CD4-positive, alpha-beta T cell (primary cell): ENCODE data around the gene CCNL1. TPM values are rescaled to one million over a fixed set of nuclear protein-coding genes. Genes with fewer than 3 reads are reported as not detected.

Experiments
- ATAC-seq: fragments of 200-7000 bp; cut with Tn5 transposase; one replicate; pipeline ENCODE4 v1.10.0; 2022; ENCODE audit warnings: mild to moderate bottlenecking; ENCODE audit not compliant: poor library complexity
- CTCF ChIA-PET: fragments of 350-600 bp; sonication (Branson Sonifier 250); formaldehyde crosslinking; loops from one replicate; lab custom pipeline; 2021; ENCODE audit warnings: antibody characterized with exemption, inconsistent platforms; lab: Charles Lee
- POLR2A ChIA-PET: fragments of 350-600 bp; sonication (Branson Sonifier 250); formaldehyde crosslinking; loops from one replicate; lab custom pipeline; 2021; ENCODE audit warnings: antibody characterized with exemption, inconsistent platforms; lab: Charles Lee
- DNase-seq, 14 experiments: peaks; one replicate each; pipeline ENCODE4 v3.0.0-alpha.2; 2013 to 2020; ENCODE audit warnings: mixed read lengths in 2 of 14
- H3K27ac ChIP-seq, 2 donors: one replicate each; pipeline versions ENCODE4 v1.5.1 to v1.7.0; 2013; ENCODE audit warnings: low read length in 2 of 2, low read depth in 1 of 2, mild to moderate bottlenecking in 1 of 2
- H3K27me3 ChIP-seq, 2 experiments: 1 replicate in 1 of 2; 2 replicates in 1 of 2; pipeline versions ENCODE4 v1.6.1 to v1.7.0; 2013; ENCODE audit warnings: low read length in 2 of 2, control low read depth in 1 of 2, mild to moderate bottlenecking in 1 of 2, moderate library complexity in 1 of 2; ENCODE audit not compliant: insufficient read depth in 2 of 2, control insufficient read depth in 1 of 2
- H3K36me3 ChIP-seq: one replicate; pipeline ENCODE4 v1.6.1; 2013; ENCODE audit warnings: low read length, control low read depth; ENCODE audit not compliant: insufficient read depth
- H3K4me1 ChIP-seq: one replicate; pipeline ENCODE4 v1.6.1; 2013; ENCODE audit warnings: low read length, control low read depth; ENCODE audit not compliant: insufficient read depth
- H3K4me3 ChIP-seq: one replicate; pipeline ENCODE4 v1.5.1; 2013; ENCODE audit warnings: mild to moderate bottlenecking, low read length, moderate library complexity
- H3K9me3 ChIP-seq, 2 experiments: 1 replicate in 1 of 2; 2 replicates in 1 of 2; pipeline versions ENCODE4 v1.6.1 to v1.7.0; 2013; ENCODE audit warnings: low read length in 2 of 2, mild to moderate bottlenecking in 2 of 2, control low read depth in 1 of 2, moderate library complexity in 1 of 2; ENCODE audit not compliant: control insufficient read depth in 1 of 2, insufficient read depth in 1 of 2
- H3K27ac Mint-ChIP-seq: one replicate; pipeline ENCODE4 v1.8.0; 2020; ENCODE audit warnings: mixed read lengths
- H3K27me3 Mint-ChIP-seq: one replicate; pipeline ENCODE4 v1.8.0; 2021; ENCODE audit warnings: mixed read lengths
- H3K36me3 Mint-ChIP-seq: one replicate; pipeline ENCODE4 v1.8.0; 2021; ENCODE audit warnings: low read depth, mixed read lengths
- H3K4me1 Mint-ChIP-seq: one replicate; pipeline ENCODE4 v1.8.0; 2021; ENCODE audit warnings: low read depth, mixed read lengths
- H3K4me3 Mint-ChIP-seq: one replicate; pipeline ENCODE4 v1.8.0; 2020; ENCODE audit warnings: mild to moderate bottlenecking, mixed read lengths
- H3K9me3 Mint-ChIP-seq: one replicate; pipeline ENCODE4 v1.8.0; 2020; ENCODE audit warnings: mixed read lengths
- intact Hi-C, 2 experiments: fragments of 100-400 bp; cut with DNase I in 1 of 2; cut with micrococcal nuclease in 1 of 2; formaldehyde crosslinking; loops; one replicate each; pipeline versions ENCODE4 v1.15.1 to v1.9.0; 2023 to 2025; cut with DNase I, micrococcal nuclease
- total RNA-seq, 174 experiments: library from RNA in 2 of 174; stranded (reverse) in 2 of 174; gene quantifications; one replicate each; pipeline ENCODE4 v1.2.3 and lab custom pipeline; 2021 to 2026
- TF ChIP-seq, protein P1 (sequence below): fragments of 200-600 bp; IDR thresholded peaks from one replicate; pipeline ENCODE4 v1.8.0; 2022; ENCODE audit warnings: antibody characterized with exemption, mild to moderate bottlenecking

CCNL1 gene
- total RNA-seq, 2 experiments from 2014 or later: 1,350 to 1,388 TPM

GRCh38 chr3:157160658-157161424, 894 bp upstream of the CCNL1 start:
- Histone ChIP-seq H3K27ac (peak overlapping the region; percentile 99 to 100), H3K4me1 (peaks cover 22% of the 10 kb centered on the region), H3K9me3 (no peaks in the 10 kb centered on the region), H3K4me3 (peak overlapping the region; percentile 95), H3K36me3 (peaks cover 32% of the 10 kb centered on the region), H3K27me3 (no peaks in the 10 kb centered on the region)
- TF ChIP-seq, protein P1, sequence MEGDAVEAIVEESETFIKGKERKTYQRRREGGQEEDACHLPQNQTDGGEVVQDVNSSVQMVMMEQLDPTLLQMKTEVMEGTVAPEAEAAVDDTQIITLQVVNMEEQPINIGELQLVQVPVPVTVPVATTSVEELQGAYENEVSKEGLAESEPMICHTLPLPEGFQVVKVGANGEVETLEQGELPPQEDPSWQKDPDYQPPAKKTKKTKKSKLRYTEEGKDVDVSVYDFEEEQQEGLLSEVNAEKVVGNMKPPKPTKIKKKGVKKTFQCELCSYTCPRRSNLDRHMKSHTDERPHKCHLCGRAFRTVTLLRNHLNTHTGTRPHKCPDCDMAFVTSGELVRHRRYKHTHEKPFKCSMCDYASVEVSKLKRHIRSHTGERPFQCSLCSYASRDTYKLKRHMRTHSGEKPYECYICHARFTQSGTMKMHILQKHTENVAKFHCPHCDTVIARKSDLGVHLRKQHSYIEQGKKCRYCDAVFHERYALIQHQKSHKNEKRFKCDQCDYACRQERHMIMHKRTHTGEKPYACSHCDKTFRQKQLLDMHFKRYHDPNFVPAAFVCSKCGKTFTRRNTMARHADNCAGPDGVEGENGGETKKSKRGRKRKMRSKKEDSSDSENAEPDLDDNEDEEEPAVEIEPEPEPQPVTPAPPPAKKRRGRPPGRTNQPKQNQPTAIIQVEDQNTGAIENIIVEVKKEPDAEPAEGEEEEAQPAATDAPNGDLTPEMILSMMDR: no peak
- Mint-ChIP-seq H3K9me3 (no peaks in the 10 kb centered on the region), H3K27ac (peak overlapping the region; percentile 100), H3K4me1 (peaks cover 58% of the 10 kb centered on the region), H3K27me3 (no peaks in the 10 kb centered on the region), H3K36me3 (peaks cover 51% of the 10 kb centered on the region), H3K4me3 (peak overlapping the region; percentile 95)
- ATAC-seq (peak; percentile 12), DNase-seq (peak in 6 of 14 experiments; percentile 41 to 92 (median 60))
- ChIA-PET CTCF (interaction anchor here (0.8 to 3.5 kb wide), 6 partner anchors 10 to 52 kb away, joined by 3 to 22 read pairs (median 5); no protein-coding TSS in a partner anchor), POLR2A (interaction anchor here (0.7 to 7.4 kb wide), 31 partner anchors 8 to 1641 kb away, joined by 3 to 778 read pairs (median 7); partner anchors contain the start of genes C3orf33, GFM1, GMPS and MFSD1)
- intact Hi-C loops: loop anchor here (1.0 to 5.0 kb wide), 3 partner anchors 14 to 78 kb away; no protein-coding TSS in a partner anchor

DNA sequence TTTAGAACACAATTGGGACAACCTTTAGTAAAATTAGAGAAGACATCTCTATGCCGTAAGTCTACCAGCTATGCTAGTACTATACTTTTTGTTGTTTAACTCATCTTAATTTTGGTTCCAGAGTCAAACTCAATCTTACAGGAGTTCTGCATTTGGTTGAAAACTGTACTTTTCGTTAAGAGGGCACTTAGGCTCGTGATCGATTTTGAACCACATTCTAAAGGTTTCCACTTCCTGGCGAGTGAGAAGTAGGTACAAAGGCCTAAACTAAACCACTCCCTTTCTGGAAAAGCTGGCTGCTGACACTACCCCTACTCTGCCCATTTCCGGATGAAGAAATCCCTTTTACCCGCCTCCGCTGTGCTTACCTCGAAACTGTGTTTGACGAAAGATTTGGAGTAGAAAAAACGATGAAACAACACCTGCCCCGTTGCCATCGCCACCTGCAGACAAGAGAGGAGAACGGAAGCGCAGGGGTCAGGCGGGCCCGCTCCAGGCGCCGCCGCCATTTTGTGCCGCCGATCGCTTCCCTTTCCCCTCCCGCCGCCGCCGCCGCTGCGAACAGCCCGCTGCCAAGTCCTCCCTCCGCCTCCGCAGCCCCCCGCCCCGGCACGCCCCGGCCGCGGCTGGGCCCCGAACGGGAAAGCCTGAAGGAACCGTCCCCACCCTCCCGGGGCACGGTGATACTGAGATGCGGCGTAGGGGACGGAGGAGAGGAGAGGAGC, 748 bp downstream of the CCNL1 start:
- intact Hi-C loops: loop anchor here (1.0 to 5.0 kb wide), 2 partner anchors 487 to 604 kb away; partner anchors contain the start of genes SSR3 (in 1 of the 2) and TIPARP (in 1 of the 2)
- H3K9me3 Mint-ChIP-seq: no peaks in the 10 kb centered on the region
- peaks cover 75% of the 10 kb centered on the region for H3K4me1 Mint-ChIP-seq
- H3K27ac ChIP-seq: peak overlapping the region; percentile 99 to 100
- peaks cover 25% of the 10 kb centered on the region for H3K4me1 ChIP-seq
- H3K36me3 ChIP-seq: peaks cover 48% of the 10 kb centered on the region
- H3K9me3 ChIP-seq: no peaks in the 10 kb centered on the region
- no peaks in the 10 kb centered on the region for H3K27me3 Mint-ChIP-seq
- peak; percentile 68 for ATAC-seq
- H3K27ac Mint-ChIP-seq: peak overlapping the region; percentile 100
- ChIA-PET POLR2A (interaction anchor here (0.6 to 7.4 kb wide), 24 partner anchors 8 to 1353 kb away, joined by 3 to 778 read pairs (median 12); partner anchors contain the start of genes C3orf33, GMPS, SSR3 and TIPARP), CTCF (interaction anchor here (1.0 to 3.5 kb wide), 4 partner anchors 9 to 486 kb away, joined by 3 to 22 read pairs (median 6); no protein-coding TSS in a partner anchor)
- H3K4me3 ChIP-seq: peak overlapping the region; percentile 95
- no peaks in the 10 kb centered on the region for H3K27me3 ChIP-seq
- H3K36me3 Mint-ChIP-seq: peaks cover 68% of the 10 kb centered on the region
- peak; percentile 65 to 92 (median 76) for DNase-seq
- H3K4me3 Mint-ChIP-seq: peak overlapping the region; percentile 95
- TF ChIP-seq, protein P1: peak; percentile 15

DNA sequence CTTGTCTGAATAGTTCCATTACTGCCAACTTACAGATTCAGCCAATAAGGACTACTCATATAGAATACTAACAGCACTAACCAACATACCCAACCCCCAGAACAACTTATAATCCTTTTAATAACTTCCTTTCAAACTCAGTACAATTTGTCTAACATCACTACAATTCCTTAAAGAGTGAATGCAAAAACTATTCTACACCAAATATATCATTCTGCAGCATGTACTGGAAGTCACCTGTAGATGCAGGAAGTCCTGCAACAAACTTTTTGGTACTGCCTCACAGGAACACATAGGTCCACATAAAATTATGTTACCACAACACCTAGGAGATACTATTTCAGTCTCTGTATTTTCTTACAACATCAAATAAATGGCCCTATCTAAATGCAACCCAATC, 2.1 kb downstream of the CCNL1 start:
- Mint-ChIP-seq H3K36me3 (peaks cover 81% of the 10 kb centered on the region), H3K27ac (peak overlapping the region; percentile 100), H3K4me1 (peaks cover 85% of the 10 kb centered on the region), H3K4me3 (peak overlapping the region; percentile 95), H3K9me3 (no peaks in the 10 kb centered on the region), H3K27me3 (no peaks in the 10 kb centered on the region)
- Histone ChIP-seq H3K36me3 (peaks cover 62% of the 10 kb centered on the region), H3K4me3 (peak overlapping the region; percentile 95), H3K27me3 (no peaks in the 10 kb centered on the region), H3K27ac (peak overlapping the region; percentile 0 to 100), H3K4me1 (peaks cover 25% of the 10 kb centered on the region), H3K9me3 (no peaks in the 10 kb centered on the region)
- DNase-seq (peak in 1 of 14 experiments; percentile 26), ATAC-seq (no peak)
- intact Hi-C loops: loop anchor here in 1 of 2 experiments (5.0 kb wide), 1 partner anchor 486 kb away; the partner anchor contains the start of gene TIPARP
- POLR2A ChIA-PET: no interaction called here
- TF ChIP-seq, protein P1: no peak
- CTCF ChIA-PET: no interaction called here
